ENCODE results near the gene RNPS1.
"Not testable (repeated sequence)": the region's sequence is repeated elsewhere in the genome, so short reads cannot be mapped to it uniquely, and the experiment has no call there.

Gene RNPS1

DNA sequence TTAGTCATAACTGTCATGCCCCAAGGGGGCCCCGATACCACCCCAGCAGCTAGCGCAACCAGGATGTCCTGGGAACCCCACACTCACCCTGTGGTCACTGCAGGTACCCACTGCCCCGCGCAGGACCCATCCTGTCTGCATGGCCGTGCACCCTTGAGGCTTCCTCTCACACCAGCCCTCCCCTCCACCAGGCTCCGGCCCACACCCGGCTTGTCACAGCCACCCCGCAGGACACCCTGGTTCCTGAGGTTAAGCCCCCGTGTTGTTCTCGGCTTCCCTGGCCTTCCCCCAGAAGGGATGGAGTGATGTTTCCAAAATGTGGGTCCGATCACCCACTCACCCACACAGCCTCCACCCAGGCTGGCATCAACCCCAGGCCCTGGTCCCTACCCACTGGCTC, 24.1 kb downstream of the RNPS1 start:
- no peaks in the 10 kb centered on the region for H3K27me3 ChIP-seq
- H3K9me3 ChIP-seq = no peaks in the 10 kb centered on the region
- no peaks in the 10 kb centered on the region for H3K4me1 ChIP-seq
- DNase-seq = no peak
- H3K4me3 ChIP-seq (ENCODE audit: low read depth, low read length) = no peak overlapping the region
- H3K36me3 ChIP-seq = peaks cover 57% of the 10 kb centered on the region
- TF ChIP-seq, protein P1, sequence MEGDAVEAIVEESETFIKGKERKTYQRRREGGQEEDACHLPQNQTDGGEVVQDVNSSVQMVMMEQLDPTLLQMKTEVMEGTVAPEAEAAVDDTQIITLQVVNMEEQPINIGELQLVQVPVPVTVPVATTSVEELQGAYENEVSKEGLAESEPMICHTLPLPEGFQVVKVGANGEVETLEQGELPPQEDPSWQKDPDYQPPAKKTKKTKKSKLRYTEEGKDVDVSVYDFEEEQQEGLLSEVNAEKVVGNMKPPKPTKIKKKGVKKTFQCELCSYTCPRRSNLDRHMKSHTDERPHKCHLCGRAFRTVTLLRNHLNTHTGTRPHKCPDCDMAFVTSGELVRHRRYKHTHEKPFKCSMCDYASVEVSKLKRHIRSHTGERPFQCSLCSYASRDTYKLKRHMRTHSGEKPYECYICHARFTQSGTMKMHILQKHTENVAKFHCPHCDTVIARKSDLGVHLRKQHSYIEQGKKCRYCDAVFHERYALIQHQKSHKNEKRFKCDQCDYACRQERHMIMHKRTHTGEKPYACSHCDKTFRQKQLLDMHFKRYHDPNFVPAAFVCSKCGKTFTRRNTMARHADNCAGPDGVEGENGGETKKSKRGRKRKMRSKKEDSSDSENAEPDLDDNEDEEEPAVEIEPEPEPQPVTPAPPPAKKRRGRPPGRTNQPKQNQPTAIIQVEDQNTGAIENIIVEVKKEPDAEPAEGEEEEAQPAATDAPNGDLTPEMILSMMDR (IDR thresholded peaks at IDR 0.05; ENCODE audit: low read depth, low read length) = no peak

DNA sequence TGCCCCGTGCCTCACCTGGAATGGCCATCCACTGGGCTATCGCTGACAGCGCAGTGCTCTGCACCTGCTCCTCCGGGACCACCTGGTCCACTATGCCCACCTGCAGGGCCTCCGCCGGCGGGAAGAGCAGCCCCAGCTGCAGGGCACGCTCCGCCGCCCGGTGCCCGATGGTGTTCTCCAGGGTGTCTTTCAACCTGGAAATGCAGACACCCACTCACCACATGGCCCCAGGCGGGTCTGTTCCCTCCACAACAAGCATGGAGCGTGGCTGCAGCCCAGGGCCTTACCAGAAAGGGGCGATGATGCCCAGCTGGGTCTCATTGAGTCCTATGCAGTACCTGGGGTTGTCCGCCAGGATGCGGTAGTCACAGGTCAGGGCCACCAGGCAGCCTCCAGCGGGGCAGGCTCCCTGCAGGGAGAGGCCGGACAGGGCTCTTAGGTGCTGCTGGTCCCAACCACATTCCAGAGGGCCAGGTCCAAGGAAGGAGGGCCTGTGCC, 24.8 kb downstream of the RNPS1 start:
- Histone ChIP-seq H3K4me1 (no peaks in the 10 kb centered on the region), H3K36me3 (peaks cover 54% of the 10 kb centered on the region), H3K9me3 (no peaks in the 10 kb centered on the region), H3K4me3 (ENCODE audit: low read depth, low read length) (no peak overlapping the region), H3K27me3 (no peaks in the 10 kb centered on the region)
- DNase-seq = peak; percentile 56
- TF ChIP-seq, protein P1 (IDR thresholded peaks at IDR 0.05; ENCODE audit: low read depth, low read length) = 0 out of 2 replicates have a peak, but pooled peaks have one; percentile 21

DNA sequence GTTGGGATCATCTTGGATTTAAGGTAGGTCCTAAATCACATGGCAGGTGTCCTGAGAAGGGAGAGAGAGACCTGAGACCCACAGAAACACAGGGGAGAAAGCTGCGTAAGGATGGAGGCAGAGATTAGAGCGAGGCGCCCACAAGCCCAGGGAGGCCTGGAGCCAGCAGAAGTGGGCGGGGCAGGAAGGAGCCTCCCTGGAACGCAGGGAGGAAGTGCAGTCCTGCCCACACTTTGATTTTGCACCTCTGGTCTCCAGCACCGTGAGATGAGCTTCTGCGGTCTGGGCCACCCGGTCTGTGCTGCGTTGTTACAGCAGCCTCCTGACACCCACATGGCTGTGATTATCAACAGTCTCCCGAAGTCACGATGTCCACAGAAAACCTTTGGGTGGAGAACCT, 25.3 kb downstream of the RNPS1 start:
- Histone ChIP-seq H3K9me3 (no peaks in the 10 kb centered on the region), H3K4me3 (ENCODE audit: low read depth, low read length) (no peak overlapping the region), H3K27me3 (no peaks in the 10 kb centered on the region), H3K4me1 (no peaks in the 10 kb centered on the region), H3K36me3 (peaks cover 54% of the 10 kb centered on the region)
- no peak for DNase-seq
- TF ChIP-seq, protein P1 (IDR thresholded peaks at IDR 0.05; ENCODE audit: low read depth, low read length) = no peak

DNA sequence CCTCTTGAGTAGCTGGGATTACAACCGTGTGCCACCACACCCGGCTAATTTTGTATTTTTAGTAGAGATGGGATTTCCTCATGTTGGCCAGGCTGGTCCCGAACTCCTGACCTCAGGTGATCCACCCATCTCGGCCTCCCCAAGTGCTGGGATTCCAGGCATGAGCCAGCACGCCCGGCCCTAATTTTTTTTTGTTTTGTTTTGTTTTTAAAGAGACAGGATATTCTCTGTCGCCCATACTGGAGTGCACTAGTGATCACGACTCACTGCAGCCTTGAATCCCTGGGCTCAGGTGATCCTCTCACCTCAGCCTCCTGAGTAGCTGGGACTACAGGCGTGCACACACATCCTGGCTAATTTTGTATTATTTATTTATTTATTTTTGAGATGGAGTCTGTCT, 27.6 kb downstream of the RNPS1 start:
- not testable (repeated sequence) for H3K27me3 ChIP-seq; DNase-seq; H3K9me3 ChIP-seq; H3K4me1 ChIP-seq; H3K4me3 ChIP-seq (ENCODE audit: low read depth, low read length)
- peaks cover 37% of the 10 kb centered on the region for H3K36me3 ChIP-seq

DNA sequence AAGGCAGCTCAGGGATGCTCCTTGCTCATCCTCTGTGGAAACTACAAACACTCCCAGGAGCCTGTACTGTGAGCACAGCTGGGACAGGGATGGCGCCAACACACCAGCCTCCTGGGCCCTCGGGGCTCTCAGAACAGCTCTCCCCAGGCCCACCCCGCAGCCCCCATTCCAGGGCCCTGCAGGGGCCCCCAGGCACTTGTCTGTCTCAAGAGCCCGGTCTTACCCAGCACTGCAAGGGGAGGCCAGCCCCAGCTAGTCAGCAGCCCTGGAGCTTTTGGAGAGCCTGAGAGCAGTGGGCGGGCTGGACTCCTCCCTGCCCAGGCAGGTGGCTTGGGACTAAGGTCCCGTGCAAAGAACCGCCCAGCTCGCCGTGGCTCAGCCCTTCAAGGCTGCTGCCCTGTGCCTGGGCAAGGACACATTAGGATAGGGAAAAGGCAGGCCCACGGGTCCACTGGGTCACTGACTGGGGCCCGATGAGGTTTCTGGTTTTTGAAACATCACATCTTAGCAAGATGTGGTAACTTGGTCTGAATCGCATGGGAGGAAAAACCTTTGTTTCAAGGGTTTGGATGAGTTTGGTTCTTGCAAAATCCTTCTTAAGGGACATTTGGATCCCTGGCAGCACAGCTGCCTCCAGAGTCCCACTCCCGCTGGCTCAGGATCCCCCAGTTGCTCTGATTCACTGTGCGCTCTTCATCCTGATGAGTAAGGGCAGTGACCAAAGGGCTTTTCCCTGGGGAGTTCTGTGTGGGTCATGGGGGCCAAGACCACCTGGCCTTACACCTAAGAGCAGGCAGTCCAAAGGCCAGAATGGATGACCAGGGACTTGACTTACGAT, 28.9 kb downstream of the RNPS1 start:
- H3K9me3 ChIP-seq = no peaks in the 10 kb centered on the region
- no peak for DNase-seq

GRCh38 chr16:2238150-2238837, 29.6 kb downstream of the RNPS1 start:
- H3K4me3 ChIP-seq (ENCODE audit: low read depth, low read length) = no peak overlapping the region
- DNase-seq = no peak
- H3K27me3 ChIP-seq = no peaks in the 10 kb centered on the region
- peaks cover 35% of the 10 kb centered on the region for H3K36me3 ChIP-seq
- H3K9me3 ChIP-seq = no peaks in the 10 kb centered on the region
- H3K4me1 ChIP-seq = no peaks in the 10 kb centered on the region
- TF ChIP-seq, protein P1 (IDR thresholded peaks at IDR 0.05; ENCODE audit: low read depth, low read length) = no peak

More for the DNA sequence above, 28.9 kb downstream of the RNPS1 start:
- Histone ChIP-seq H3K4me1 (no peaks in the 10 kb centered on the region), H3K36me3 (peaks cover 35% of the 10 kb centered on the region), H3K4me3 (ENCODE audit: low read depth, low read length) (no peak overlapping the region), H3K27me3 (no peaks in the 10 kb centered on the region)
- TF ChIP-seq, protein P1 (IDR thresholded peaks at IDR 0.05; ENCODE audit: low read depth, low read length) = no peak
